Neuron (in vitro differentiated cells): ENCODE measurements around the gene LEPROT.
"Not testable (repeated sequence)": the region's sequence is repeated elsewhere in the genome, so short reads cannot be mapped to it uniquely, and the experiment has no call there.

Experiments used
- H2AFZ ChIP-seq: one replicate; pipeline ENCODE4 v1.6.1; 2013; ENCODE audit warnings: low read depth, mild to moderate bottlenecking, inconsistent platforms, low read length, moderate library complexity
- H3K27me3 ChIP-seq: one replicate; pipeline ENCODE4 v1.6.1; 2013; ENCODE audit warnings: low read length; ENCODE audit not compliant: insufficient read depth
- H3K36me3 ChIP-seq: one replicate; pipeline ENCODE4 v1.6.1; 2013; ENCODE audit warnings: low read length; ENCODE audit not compliant: insufficient read depth
- H3K4me1 ChIP-seq: one replicate; pipeline ENCODE4 v1.6.1; 2013; ENCODE audit warnings: low read length; ENCODE audit not compliant: insufficient read depth
- H3K4me3 ChIP-seq: 2 replicates; pipeline ENCODE4 v1.5.1; 2013; ENCODE audit warnings: mild to moderate bottlenecking, low read length, moderate library complexity
- H3K9me3 ChIP-seq: one replicate; pipeline ENCODE4 v1.6.1; 2013; ENCODE audit warnings: low read length

LEPROT gene

DNA sequence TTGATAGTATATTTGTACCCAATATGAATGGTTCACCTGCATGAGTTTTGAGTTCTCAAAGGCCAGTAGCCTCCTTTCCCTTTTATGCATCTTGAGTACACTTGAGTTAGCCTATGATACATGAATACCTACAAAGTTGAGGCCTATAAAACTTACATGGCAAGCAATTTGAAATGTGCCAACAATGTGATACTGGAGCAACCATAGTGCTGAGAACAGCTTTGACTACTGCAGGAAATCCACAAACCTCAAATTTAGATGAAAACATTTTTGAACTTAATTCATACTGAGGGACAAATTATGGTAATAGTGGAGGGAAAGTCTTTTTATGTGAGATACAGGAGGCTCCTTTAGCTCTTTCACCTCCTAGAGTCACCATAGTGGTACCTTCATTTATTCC lies 37.4 kb downstream of the LEPROT start:
- Histone ChIP-seq H3K27me3 (no peaks in the 10 kb centered on the region), H3K9me3 (no peaks in the 10 kb centered on the region), H3K4me3 (no peak overlapping the region), H2AFZ (no peak overlapping the region), H3K4me1 (no peaks in the 10 kb centered on the region), H3K36me3 (no peaks in the 10 kb centered on the region)

DNA sequence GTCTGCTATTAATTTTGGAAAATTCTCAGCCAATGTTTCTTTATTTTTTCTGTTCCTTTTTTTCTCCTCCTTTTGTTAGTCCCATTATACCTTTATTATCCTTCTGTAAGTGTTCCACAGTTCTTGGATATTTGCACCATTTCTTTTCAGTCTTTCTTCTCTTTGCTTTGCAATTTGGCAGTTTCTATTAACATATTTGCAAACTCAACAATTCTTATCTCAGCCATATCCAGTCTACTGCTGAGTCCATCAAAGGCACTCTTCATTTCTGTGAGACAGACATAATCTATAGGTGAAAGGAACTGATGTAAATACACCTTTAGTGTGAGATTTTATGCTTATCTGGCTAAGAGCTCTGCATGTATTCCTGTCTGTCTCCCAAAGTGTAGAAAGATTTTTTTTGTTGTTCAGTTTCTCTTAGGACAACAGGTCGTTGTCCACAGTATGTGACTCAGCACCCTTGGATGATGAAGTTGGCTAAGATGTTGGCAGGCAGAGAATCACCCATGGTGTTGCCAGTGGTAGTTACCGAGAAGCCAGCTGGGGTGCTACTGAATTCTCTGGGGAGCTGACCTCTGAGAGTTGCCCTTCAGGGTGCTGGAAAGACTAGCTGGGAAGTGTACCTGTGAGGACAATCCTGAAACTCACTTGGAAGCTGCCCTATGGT lies 38.4 kb downstream of the LEPROT start:
- H2AFZ ChIP-seq: no peak overlapping the region
- H3K9me3 ChIP-seq: no peaks in the 10 kb centered on the region
- H3K4me3 ChIP-seq: no peak overlapping the region
- H3K27me3 ChIP-seq: no peaks in the 10 kb centered on the region
- H3K4me1 ChIP-seq: no peaks in the 10 kb centered on the region
- no peaks in the 10 kb centered on the region for H3K36me3 ChIP-seq

DNA sequence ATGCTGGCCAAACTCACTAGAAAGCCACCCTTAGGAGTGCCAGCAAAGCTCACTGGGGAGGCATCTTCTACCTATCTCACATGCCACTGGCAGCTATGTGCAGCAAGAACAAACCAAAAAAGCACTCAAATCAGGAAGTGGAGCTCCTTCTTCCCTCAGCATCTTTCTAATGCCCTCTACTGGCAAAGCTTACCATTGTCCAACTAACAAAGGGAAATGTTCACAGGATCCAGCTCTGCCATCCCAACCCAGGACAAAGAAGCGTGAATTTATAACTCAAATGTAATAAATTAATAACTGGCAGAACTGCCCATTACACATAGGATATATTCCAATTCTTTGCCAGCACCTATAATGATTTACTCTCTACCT lies 38.9 kb downstream of the LEPROT start:
- Histone ChIP-seq H3K27me3 (no peaks in the 10 kb centered on the region), H3K4me3 (no peak overlapping the region), H3K4me1 (no peaks in the 10 kb centered on the region), H3K9me3 (no peaks in the 10 kb centered on the region), H2AFZ (no peak overlapping the region), H3K36me3 (no peaks in the 10 kb centered on the region)

DNA sequence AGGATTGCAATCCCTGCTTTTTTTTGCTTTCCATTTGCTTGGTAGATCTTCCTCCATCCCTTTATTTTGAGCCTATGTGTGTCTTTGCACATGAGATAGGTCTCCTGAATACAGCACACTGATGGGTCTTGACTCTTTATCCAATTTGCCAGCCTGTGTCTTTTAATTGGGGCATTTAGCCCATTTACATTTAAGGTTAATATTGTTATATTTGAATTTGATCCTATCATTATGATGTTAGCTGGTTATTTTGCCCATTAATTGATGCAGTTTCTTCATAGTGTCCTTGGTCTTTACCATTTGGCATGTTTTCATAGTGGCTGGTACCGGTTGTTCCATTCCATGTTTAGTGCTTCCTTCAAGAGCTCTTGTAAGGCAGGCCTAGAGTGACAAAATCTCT lies 45.4 kb downstream of the LEPROT start:
- H2AFZ ChIP-seq, H3K4me3 ChIP-seq, H3K36me3 ChIP-seq, H3K9me3 ChIP-seq, H3K27me3 ChIP-seq: not testable (repeated sequence)
- peaks cover 34% of the 10 kb centered on the region for H3K4me1 ChIP-seq

DNA sequence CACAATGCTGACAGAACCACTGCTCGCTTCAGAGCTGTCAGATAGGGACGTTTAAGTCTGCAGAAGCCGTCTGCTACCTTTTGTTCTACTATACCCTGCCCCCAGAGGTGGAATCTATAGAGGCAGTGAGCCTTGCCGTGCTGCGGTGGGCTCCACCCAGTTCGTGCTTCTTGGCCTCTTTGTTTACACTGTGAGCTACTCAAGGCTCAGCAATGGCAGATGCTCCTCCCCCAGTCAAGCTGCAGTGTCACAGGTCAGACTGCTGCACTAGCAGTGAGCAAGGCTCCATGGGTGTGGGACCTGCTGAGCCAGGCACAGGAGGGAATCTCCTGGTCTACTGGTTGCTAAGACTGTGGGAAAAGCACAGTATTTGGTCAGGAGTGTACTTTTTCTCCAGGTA lies 47.1 kb downstream of the LEPROT start:
- no peaks in the 10 kb centered on the region for H3K9me3 ChIP-seq
- no peak overlapping the region for H3K4me3 ChIP-seq
- no peak overlapping the region for H2AFZ ChIP-seq
- H3K27me3 ChIP-seq: no peaks in the 10 kb centered on the region
- H3K36me3 ChIP-seq: no peaks in the 10 kb centered on the region
- peaks cover 34% of the 10 kb centered on the region for H3K4me1 ChIP-seq

DNA sequence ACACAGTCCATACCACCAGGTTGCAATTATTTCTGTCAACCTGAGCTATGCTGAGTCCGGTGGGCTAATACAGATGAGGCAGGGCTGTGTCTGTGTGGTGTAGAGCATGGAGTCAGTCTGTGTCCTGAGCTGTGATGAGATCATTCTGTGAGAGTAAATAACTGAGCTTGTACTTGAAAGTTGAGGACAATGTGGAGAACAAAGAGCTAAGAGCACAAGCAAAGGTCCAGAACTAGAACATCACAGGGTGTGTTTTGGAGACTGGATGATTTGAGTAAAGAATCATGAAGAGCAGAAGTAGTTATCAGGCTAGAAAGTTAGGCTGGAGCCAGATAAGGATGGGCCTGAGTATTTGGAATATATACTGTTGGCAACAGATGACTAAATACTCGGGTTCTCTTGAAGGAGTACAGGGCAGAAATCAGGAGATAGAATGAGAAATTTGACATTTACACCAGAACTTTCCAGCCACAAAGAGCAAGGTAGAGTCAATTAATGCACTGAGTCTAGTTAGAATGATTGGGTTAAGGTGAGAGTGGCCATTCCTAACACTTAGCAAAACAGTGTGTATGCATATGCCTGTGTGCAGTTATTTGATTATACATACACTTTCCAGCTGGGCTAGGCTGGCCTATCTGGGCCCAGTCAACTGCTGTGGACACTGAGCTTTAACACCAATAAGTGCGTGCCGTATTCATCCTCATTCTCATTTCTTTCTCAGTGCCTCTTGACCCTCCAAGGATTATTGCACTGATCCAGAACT lies 48.8 kb downstream of the LEPROT start:
- Histone ChIP-seq H3K36me3 (no peaks in the 10 kb centered on the region), H2AFZ (no peak overlapping the region), H3K4me3 (no peak overlapping the region), H3K9me3 (no peaks in the 10 kb centered on the region), H3K27me3 (no peaks in the 10 kb centered on the region), H3K4me1 (peaks cover 34% of the 10 kb centered on the region)

DNA sequence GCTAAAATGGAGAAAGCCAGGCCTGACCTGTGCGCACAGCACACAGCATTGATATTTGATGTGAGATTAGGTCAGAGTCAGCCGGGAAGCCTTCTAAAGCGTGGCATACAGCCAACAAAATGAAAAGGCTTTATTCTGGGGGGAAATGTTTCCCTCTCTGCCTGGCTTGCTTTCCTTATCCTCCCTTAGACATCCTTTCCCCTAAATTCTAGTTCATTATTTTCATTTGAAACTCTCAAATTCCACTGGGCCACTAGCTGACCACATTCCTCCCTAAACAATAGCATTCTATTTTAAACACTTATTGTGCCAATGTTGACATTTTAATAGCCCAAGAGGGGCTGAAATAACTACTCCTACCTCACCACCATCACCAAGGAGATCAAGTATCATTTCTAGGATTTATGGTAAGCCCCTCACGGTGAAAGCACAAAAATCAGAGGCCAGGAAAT lies 49.4 kb downstream of the LEPROT start:
- Histone ChIP-seq H3K27me3 (no peaks in the 10 kb centered on the region), H3K9me3 (no peaks in the 10 kb centered on the region), H3K36me3 (no peaks in the 10 kb centered on the region), H3K4me3 (no peak overlapping the region), H3K4me1 (peaks cover 34% of the 10 kb centered on the region), H2AFZ (no peak overlapping the region)

DNA sequence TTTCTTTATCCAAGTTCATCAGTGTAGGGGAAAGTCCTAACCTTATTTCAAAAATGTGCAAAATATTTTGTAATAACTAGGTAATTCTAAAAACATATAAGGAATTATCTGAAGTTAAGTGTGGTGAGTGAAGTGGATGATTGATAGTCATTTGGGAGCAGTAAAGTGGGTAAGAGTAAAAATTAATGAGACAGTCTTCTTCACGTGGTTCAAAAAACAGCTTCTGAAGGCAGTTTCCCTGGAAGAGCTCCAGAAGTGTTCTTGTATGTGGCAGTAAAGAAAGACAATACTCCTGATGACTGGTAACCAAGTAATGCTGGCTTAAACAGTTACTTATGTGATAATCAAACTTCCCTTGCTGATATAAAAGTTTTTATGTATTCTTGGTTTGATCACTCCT lies 50.3 kb downstream of the LEPROT start:
- no peaks in the 10 kb centered on the region for H3K9me3 ChIP-seq
- peaks cover 34% of the 10 kb centered on the region for H3K4me1 ChIP-seq
- no peak overlapping the region for H3K4me3 ChIP-seq
- H2AFZ ChIP-seq: no peak overlapping the region
- H3K27me3 ChIP-seq: no peaks in the 10 kb centered on the region
- no peaks in the 10 kb centered on the region for H3K36me3 ChIP-seq

DNA sequence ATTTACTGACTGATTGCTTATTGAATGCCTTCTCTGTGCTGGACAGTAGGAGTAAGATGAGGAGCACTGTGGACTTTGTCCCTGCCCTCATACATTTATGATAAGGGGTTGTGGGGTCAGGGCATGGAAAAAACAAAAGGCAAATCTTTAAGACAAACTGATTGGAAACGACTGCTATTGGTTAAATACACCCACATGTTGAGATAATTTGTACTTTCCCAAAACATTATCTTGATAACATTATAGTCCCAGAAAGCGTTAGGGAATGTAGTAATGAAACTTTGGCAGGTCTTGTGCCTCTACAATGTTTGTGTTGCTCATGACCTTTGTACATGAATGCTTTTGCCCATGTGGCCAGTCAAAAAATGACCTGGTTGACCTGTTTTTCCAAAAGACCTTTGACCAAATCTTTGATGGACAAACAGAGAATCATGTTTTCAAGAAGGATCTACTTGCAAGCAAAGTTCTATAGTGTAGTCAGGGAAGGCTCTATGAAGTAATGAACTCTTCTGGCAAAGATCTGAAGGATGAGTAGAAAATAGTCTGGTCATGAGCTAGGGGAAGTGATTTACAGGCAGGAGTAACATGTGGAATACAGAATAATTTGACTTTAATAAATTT lies 50.9 kb downstream of the LEPROT start:
- no peak overlapping the region for H2AFZ ChIP-seq
- H3K4me3 ChIP-seq: no peak overlapping the region
- no peaks in the 10 kb centered on the region for H3K9me3 ChIP-seq
- H3K4me1 ChIP-seq: peaks cover 34% of the 10 kb centered on the region
- H3K27me3 ChIP-seq: no peaks in the 10 kb centered on the region
- no peaks in the 10 kb centered on the region for H3K36me3 ChIP-seq

DNA sequence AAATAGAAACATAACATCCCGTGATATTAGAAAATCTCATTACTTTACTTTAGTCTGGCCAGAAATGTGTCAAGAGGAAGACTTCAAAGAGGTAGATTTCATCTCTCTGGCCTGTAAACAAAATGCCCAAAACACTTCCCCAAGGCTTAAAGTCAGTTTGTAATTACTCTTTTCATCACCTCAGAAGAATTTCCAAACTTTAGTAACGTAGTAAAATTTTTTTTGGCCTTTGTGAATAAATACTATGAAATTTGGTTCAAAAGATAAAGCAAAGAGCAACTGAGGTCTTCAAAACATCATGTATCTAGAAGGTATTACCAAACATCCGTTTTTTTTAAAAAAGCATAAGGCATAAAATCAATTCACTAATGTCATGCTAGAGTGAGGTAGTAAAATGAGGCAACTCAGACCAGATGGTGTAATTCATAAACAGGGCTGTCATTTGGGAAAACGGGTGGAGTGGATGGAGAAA lies 51.4 kb downstream of the LEPROT start:
- no peak overlapping the region for H3K4me3 ChIP-seq
- peaks cover 34% of the 10 kb centered on the region for H3K4me1 ChIP-seq
- H3K36me3 ChIP-seq: no peaks in the 10 kb centered on the region
- no peaks in the 10 kb centered on the region for H3K27me3 ChIP-seq
- H2AFZ ChIP-seq: no peak overlapping the region
- no peaks in the 10 kb centered on the region for H3K9me3 ChIP-seq

DNA sequence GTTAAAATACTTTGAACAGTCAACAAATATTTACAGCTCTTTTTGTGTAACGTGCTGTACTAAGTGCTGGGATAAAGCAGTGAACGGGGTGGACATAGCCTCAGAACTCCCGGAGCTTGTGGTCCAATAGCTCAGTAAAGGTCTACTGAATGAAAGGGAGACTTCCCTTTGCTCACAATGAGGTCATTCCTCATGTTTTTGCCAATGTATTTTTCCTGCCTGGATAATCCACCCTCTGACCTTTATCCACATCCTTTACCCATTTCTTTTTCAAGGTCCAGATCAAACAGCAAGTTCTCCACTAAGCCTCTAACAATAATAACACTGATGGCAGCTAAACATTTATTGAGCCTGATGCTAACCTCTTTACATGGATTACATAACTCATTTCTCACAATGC lies 55.9 kb downstream of the LEPROT start:
- no peaks in the 10 kb centered on the region for H3K36me3 ChIP-seq
- no peak overlapping the region for H3K4me3 ChIP-seq
- H3K4me1 ChIP-seq: no peaks in the 10 kb centered on the region
- H3K9me3 ChIP-seq: no peaks in the 10 kb centered on the region
- H2AFZ ChIP-seq: no peak overlapping the region
- H3K27me3 ChIP-seq: no peaks in the 10 kb centered on the region

DNA sequence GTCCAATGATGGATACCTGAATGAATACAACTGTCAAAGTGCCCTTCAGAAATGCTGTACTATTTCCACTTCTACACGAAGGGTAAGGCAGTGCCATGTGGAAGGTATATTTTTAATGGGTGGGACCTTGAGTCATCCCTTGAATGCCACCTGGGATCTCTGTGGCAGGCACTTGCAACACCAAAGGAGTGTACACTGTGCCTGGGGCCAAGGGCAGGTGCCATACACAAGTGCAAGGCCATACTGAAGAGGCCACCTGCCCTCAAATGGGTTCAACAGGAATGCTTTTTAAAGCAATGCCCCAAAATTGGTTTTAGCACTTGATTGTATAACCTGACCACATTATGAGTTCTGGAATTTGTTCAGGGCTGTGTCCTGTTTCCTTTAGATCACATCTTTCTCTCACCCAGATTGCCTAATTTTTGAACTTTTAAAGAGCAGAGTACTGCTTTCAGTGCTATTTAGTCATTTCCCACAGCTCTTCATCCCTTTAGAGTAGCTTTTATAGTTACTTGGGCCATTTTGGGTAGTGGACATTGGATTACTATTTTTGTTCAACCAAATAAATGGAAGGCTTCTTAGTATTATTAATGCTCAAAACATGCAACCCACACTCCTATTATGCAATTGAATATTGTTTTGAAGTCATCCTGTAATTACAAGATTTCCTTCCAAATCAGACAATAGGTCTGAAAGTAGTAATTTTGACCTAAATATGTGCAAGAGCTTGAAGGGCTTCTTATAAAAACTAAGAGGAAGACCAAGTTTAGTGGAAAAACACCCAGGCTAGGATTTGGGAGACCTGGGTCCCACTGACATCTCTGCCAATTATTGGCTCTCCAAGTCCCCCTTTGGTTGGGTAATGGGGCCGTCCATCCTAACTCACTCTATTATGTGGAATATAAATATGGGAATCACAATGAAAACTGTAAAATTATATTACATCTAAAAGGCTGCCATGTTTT lies 57.2 kb downstream of the LEPROT start:
- Histone ChIP-seq H3K4me3 (no peak overlapping the region), H3K36me3 (no peaks in the 10 kb centered on the region), H3K9me3 (no peaks in the 10 kb centered on the region)

More for the DNA sequence above, 57.2 kb downstream of the LEPROT start:
- no peak overlapping the region for H2AFZ ChIP-seq
- H3K4me1 ChIP-seq: no peaks in the 10 kb centered on the region
- no peaks in the 10 kb centered on the region for H3K27me3 ChIP-seq
